GM18505 (cell line): ENCODE results near the gene DOLK.
"Not testable (repeated sequence)": the region's sequence is repeated elsewhere in the genome, so short reads cannot be mapped to it uniquely, and the experiment has no call there.

ENCODE experiments used
- ATAC-seq: cut with Tn5 transposase; IDR thresholded peaks from one replicate; pipeline ENCODE4 v1.9.1; 2021; ENCODE audit not compliant: unreplicated experiment
- POLR2A ChIP-seq: IDR thresholded peaks from 4 replicates; pipeline ENCODE4 v1.6.1; 2011; ENCODE audit warnings: borderline replicate concordance; ENCODE audit not compliant: insufficient read depth, insufficient read length; ENCODE audit errors: extremely low read depth

The DOLK gene

GRCh38 chr9:128947527-128948301, at the start of gene DOLK, which contains the start of gene NUP188:
Gene DOLK (minus strand): TSS chr9:128947603. CDS start chr9:128947303, 300 bp downstream.
Gene NUP188 (plus strand): TSS chr9:128947699. CDS start chr9:128947720, 21 bp downstream.
- peak; percentile 96 for TF ChIP-seq POLR2A
- peak; percentile 83 for ATAC-seq

DNA sequence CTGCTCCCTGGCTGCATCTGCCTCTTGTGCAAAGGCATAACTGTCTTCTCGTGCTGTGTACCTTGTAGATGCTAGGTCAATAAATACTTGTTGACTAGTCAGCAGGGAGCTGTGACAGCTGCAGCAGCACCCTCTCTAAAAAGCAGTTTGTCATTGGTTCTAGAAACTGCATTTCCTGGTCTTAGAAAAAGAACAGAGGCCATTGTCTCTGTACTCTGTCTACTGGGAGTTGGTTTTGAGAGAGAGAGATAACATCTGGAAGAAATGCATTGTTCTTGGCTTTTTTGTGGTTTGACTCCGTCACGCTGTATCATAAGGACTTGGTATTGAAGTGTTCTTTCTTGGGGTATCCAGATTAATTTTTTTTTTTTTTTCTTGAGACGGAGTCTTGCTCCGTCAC, 48.4 kb upstream of the DOLK start:
- TF ChIP-seq POLR2A, result no peak
- no peak for ATAC-seq

GRCh38 chr9:128992995-128993394, 45.6 kb upstream of the DOLK start:
- no peak for ATAC-seq
- TF ChIP-seq POLR2A, result no peak

- no peak for ATAC-seq
- TF ChIP-seq POLR2A, result no peak
Measured at GRCh38 chr9:128987805-128988204, 40.4 kb upstream of the DOLK start.

- no peak for ATAC-seq
- TF ChIP-seq POLR2A, result no peak
Measured at GRCh38 chr9:128986671-128987070, 39.3 kb upstream of the DOLK start.

DNA sequence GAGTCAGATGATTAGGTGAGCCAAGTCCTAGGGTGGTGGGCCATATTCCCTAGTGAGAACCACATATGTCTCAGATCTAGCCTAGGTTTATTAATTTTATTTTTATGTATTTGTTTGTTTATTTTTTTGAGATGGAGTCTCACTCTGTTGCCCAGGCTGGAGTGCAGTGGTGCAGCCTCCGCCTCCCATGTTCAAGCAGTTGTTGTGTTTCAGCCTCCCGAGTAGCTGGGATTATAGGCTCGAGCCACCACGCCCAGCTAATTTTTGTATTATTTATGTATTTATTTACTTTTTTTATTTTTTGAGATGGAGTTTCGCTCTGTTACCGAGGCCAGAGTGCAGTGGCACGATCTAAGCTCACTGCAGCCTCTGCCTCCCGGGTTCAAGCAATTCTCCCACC, 36.1 kb upstream of the DOLK start:
- ATAC-seq, result no peak
- no peak for TF ChIP-seq POLR2A

GRCh38 chr9:128979111-128979510, 31.7 kb upstream of the DOLK start:
- no peak for TF ChIP-seq POLR2A
- ATAC-seq, result no peak

DNA sequence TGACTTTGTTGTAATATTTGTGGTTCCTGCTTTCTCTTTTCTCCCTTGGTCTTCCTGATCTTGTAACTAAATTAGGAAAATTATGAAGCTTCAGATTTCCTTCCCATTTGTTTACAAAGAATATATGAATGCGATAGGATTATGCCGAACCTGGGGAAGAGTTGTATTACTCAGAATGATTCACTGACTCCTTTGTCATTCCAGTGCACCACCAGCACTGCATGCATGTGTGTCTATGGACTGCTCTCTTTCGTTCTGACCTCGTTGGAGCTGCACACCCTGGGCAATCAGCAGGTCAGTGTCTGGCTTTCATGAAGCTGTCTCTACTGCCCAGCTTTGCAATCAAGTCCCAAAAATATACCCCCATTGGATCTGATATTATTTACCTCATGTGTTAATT, 25.6 kb upstream of the DOLK start:
- no peak for ATAC-seq
- no peak for TF ChIP-seq POLR2A

DNA sequence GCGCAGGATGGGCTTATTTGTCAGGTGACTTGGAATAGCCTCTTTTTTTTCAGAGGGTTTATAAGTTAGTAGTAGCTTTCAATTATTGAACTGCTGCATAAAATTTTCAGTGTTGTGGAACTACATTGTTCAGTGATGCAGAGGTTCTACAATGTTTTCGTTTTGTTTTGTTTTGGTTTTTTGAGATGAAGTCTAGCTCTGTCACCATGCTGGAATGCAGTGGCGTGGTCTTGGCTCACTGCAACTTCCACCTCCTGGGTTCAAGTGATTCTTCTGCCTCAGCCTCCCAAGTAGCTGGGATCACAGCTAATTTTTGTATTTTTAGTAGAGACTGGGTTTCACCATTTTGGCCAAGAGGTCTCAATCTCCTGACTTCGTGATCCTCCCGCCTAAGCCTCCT, 22.1 kb upstream of the DOLK start:
- no peak for TF ChIP-seq POLR2A
- ATAC-seq, result no peak

GRCh38 chr9:128961403-128961802, 14.0 kb upstream of the DOLK start:
- not testable (repeated sequence) for ATAC-seq

- no peak for ATAC-seq
Measured at GRCh38 chr9:128947277-128947526, 201 bp downstream of the DOLK start.

GRCh38 chr9:128946571-128947276, 679 bp downstream of the DOLK start:
- no peak for ATAC-seq
- TF ChIP-seq POLR2A, result no peak

More at GRCh38 chr9:128947277-128947526, 201 bp downstream of the DOLK start:
- TF ChIP-seq POLR2A, result no peak

- ATAC-seq, result no peak
- TF ChIP-seq POLR2A, result no peak
Measured at GRCh38 chr9:128945798-128946501, 1.5 kb downstream of the DOLK start.

DNA sequence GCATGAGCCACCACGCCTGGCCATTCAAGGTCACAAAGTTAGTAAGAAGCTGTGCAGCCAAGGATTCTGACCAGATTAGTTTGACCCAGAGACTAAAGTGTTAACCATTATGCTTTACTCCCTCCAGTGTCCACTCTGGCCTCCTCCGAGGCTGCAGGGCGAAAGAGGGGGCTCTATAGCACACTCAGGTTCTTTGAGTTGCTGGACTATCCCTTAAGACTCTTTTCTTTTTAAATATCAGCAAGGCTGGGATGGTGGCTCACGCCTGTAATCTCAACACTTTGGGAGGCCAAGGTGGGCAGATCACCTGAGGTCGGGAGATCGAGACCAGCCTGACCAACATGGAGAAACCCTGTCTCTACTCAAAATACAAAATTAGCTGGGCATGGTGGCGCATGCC, 2.4 kb downstream of the DOLK start:
- not testable (repeated sequence) for ATAC-seq

- no peak for ATAC-seq
- TF ChIP-seq POLR2A, result no peak
Measured at GRCh38 chr9:128943832-128944620, 3.4 kb downstream of the DOLK start.
